Tibial nerve (tissue), 3 donors: ENCODE data around the gene CPT1B.

ENCODE experiments used
- CTCF ChIP-seq, 5 experiments: fragments of 200-600 bp in 3 of 5; fragments of 450-650 bp in 2 of 5; sonication (generic) in 3 of 5; IDR thresholded peaks; one replicate each; pipeline ENCODE4 v1.5.1; 2016 to 2019; ENCODE audit warnings: antibody characterized with exemption in 5 of 5, mild to moderate bottlenecking in 3 of 5, moderate library complexity in 2 of 5
- POLR2A ChIP-seq, 2 donors: fragments of 450-650 bp; IDR thresholded peaks; one replicate each; pipeline ENCODE4 v1.6.1; 2017; ENCODE audit warnings: antibody characterized with exemption in 2 of 2, mild to moderate bottlenecking in 2 of 2, moderate library complexity in 2 of 2

- TF ChIP-seq CTCF (IDR thresholded peaks at IDR 0.05) (no peak), POLR2A (IDR thresholded peaks at IDR 0.05) (no peak)
Measured at GRCh38 chr22:50570861-50571260, 7.4 kb downstream of the CPT1B start.
